Right lobe of liver (tissue), 4 donors: ENCODE results near the gene DNAH10.

Experiments
- POLR2A ChIP-seq: fragments of 450-650 bp; IDR thresholded peaks from one replicate; pipeline ENCODE4 v1.6.1; 2017; ENCODE audit warnings: antibody characterized with exemption, mild to moderate bottlenecking
- TF ChIP-seq, protein P1 (sequence below), 4 donors: fragments of 200-600 bp in 3 of 4; fragments of 450-650 bp in 1 of 4; IDR thresholded peaks; one replicate each; pipeline versions ENCODE4 v1.5.1 to v1.8.0; 2016 to 2022; ENCODE audit warnings: antibody characterized with exemption in 4 of 4, mild to moderate bottlenecking in 2 of 4
- donor health status: DM: no; HTN: no; CAD: no.
- donor health status: DM: no; HTN: no; CAD: no.
- donor health status: DM: no; HTN: yes; CAD: no.

DNA sequence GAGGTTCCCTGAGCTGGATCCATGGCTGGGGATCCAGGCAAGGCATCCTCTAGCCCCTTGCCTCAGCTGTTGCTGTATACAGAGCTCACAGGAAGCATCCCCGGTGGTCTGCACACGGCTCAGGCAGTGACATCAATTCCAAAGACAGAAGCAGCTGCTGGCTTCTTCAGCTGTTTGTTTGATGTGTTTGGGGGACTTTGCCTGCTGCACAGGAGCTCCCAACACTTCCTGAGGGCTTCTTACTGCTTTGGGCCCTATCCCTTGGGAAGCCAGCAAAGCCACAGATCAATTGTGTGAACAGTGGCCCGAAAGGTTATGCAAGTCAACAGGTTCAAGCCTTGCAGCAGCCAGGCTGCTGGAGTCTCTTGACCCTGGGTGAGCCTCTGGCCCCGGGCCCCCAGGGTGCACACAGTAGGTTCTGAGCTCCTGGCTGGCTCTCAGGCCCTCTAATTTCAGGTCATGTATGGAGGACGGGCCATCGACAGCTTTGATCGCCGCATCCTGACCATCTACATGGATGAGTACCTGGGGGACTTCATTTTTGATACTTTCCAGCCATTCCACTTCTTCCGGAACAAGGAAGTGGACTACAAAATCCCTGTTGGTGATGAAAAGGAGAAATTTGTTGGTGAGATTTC is 168.0 kb downstream of the DNAH10 start:
- TF ChIP-seq, protein P1, sequence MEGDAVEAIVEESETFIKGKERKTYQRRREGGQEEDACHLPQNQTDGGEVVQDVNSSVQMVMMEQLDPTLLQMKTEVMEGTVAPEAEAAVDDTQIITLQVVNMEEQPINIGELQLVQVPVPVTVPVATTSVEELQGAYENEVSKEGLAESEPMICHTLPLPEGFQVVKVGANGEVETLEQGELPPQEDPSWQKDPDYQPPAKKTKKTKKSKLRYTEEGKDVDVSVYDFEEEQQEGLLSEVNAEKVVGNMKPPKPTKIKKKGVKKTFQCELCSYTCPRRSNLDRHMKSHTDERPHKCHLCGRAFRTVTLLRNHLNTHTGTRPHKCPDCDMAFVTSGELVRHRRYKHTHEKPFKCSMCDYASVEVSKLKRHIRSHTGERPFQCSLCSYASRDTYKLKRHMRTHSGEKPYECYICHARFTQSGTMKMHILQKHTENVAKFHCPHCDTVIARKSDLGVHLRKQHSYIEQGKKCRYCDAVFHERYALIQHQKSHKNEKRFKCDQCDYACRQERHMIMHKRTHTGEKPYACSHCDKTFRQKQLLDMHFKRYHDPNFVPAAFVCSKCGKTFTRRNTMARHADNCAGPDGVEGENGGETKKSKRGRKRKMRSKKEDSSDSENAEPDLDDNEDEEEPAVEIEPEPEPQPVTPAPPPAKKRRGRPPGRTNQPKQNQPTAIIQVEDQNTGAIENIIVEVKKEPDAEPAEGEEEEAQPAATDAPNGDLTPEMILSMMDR (IDR thresholded peaks at IDR 0.05) = no peak
- no peak for TF ChIP-seq POLR2A
